CD4-positive, alpha-beta T cell (primary cell): Measurements from ENCODE around the gene HBS1L. TPM values are rescaled to one million over a fixed set of nuclear protein-coding genes. Genes with fewer than 3 reads are reported as not detected.

Experiments used
- ATAC-seq: fragments of 200-7000 bp; cut with Tn5 transposase; one replicate; pipeline ENCODE4 v1.10.0; 2022; ENCODE audit warnings: mild to moderate bottlenecking; ENCODE audit not compliant: poor library complexity
- CTCF ChIA-PET: fragments of 350-600 bp; sonication (Branson Sonifier 250); formaldehyde crosslinking; loops from one replicate; lab custom pipeline; 2021; ENCODE audit warnings: antibody characterized with exemption, inconsistent platforms; lab: Charles Lee
- POLR2A ChIA-PET: fragments of 350-600 bp; sonication (Branson Sonifier 250); formaldehyde crosslinking; loops from one replicate; lab custom pipeline; 2021; ENCODE audit warnings: antibody characterized with exemption, inconsistent platforms; lab: Charles Lee
- DNase-seq, 14 experiments: peaks; one replicate each; pipeline ENCODE4 v3.0.0-alpha.2; 2013 to 2020; ENCODE audit warnings: mixed read lengths in 2 of 14
- H3K27ac ChIP-seq, 2 donors: one replicate each; pipeline versions ENCODE4 v1.5.1 to v1.7.0; 2013; ENCODE audit warnings: low read length in 2 of 2, low read depth in 1 of 2, mild to moderate bottlenecking in 1 of 2
- H3K27me3 ChIP-seq, 2 experiments: 1 replicate in 1 of 2; 2 replicates in 1 of 2; pipeline versions ENCODE4 v1.6.1 to v1.7.0; 2013; ENCODE audit warnings: low read length in 2 of 2, control low read depth in 1 of 2, mild to moderate bottlenecking in 1 of 2, moderate library complexity in 1 of 2; ENCODE audit not compliant: insufficient read depth in 2 of 2, control insufficient read depth in 1 of 2
- H3K36me3 ChIP-seq: one replicate; pipeline ENCODE4 v1.6.1; 2013; ENCODE audit warnings: low read length, control low read depth; ENCODE audit not compliant: insufficient read depth
- H3K4me1 ChIP-seq: one replicate; pipeline ENCODE4 v1.6.1; 2013; ENCODE audit warnings: low read length, control low read depth; ENCODE audit not compliant: insufficient read depth
- H3K4me3 ChIP-seq: one replicate; pipeline ENCODE4 v1.5.1; 2013; ENCODE audit warnings: mild to moderate bottlenecking, low read length, moderate library complexity
- H3K9me3 ChIP-seq, 2 experiments: 1 replicate in 1 of 2; 2 replicates in 1 of 2; pipeline versions ENCODE4 v1.6.1 to v1.7.0; 2013; ENCODE audit warnings: low read length in 2 of 2, mild to moderate bottlenecking in 2 of 2, control low read depth in 1 of 2, moderate library complexity in 1 of 2; ENCODE audit not compliant: control insufficient read depth in 1 of 2, insufficient read depth in 1 of 2
- H3K27ac Mint-ChIP-seq: one replicate; pipeline ENCODE4 v1.8.0; 2020; ENCODE audit warnings: mixed read lengths
- H3K27me3 Mint-ChIP-seq: one replicate; pipeline ENCODE4 v1.8.0; 2021; ENCODE audit warnings: mixed read lengths
- H3K36me3 Mint-ChIP-seq: one replicate; pipeline ENCODE4 v1.8.0; 2021; ENCODE audit warnings: low read depth, mixed read lengths
- H3K4me1 Mint-ChIP-seq: one replicate; pipeline ENCODE4 v1.8.0; 2021; ENCODE audit warnings: low read depth, mixed read lengths
- H3K4me3 Mint-ChIP-seq: one replicate; pipeline ENCODE4 v1.8.0; 2020; ENCODE audit warnings: mild to moderate bottlenecking, mixed read lengths
- H3K9me3 Mint-ChIP-seq: one replicate; pipeline ENCODE4 v1.8.0; 2020; ENCODE audit warnings: mixed read lengths
- intact Hi-C, 2 experiments: fragments of 100-400 bp; cut with DNase I in 1 of 2; cut with micrococcal nuclease in 1 of 2; formaldehyde crosslinking; loops; one replicate each; pipeline versions ENCODE4 v1.15.1 to v1.9.0; 2023 to 2025; cut with DNase I, micrococcal nuclease
- microRNA-seq: library from miRNA; unstranded; fragments of <30 nt; microRNA quantifications from one replicate; pipeline ENCODE4 v1.2.0, GENCODE V29; 2021; ENCODE audit warnings: borderline microRNAs expressed, borderline replicate concordance
- total RNA-seq, 174 experiments: library from RNA in 2 of 174; stranded (reverse) in 2 of 174; gene quantifications; one replicate each; pipeline ENCODE4 v1.2.3 and lab custom pipeline; 2021 to 2026
- TF ChIP-seq, protein P1 (sequence below): fragments of 200-600 bp; IDR thresholded peaks from one replicate; pipeline ENCODE4 v1.8.0; 2022; ENCODE audit warnings: antibody characterized with exemption, mild to moderate bottlenecking

Gene HBS1L
- total RNA-seq, 2 experiments from 2014 or later, result 106 to 117 TPM

DNA sequence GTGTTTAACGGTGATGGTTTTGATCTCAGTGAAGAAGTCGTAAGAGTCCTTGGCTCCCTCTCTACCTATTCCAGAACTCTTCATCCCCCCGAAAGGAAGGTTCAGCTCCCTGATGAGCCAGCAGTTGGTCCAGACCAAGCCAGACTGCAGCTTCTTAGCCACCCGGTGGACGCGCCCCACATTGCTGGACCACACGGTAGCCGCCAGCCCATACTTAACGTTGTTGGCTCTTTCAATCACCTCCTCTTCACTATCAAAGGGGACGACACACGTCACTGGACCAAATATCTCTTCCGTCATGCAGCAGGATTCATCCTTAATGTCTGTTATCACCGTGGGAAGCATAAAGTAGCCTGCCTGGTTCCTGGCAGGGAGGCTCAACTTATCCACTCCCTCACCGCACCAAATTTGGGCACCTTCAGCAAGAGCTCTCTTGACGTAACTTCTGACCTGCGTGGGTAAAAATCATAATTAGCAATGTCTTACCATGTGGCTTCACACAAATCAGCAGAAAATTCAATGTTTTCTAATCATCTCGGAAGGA is 136.1 kb downstream of the HBS1L start:
- no peak overlapping the region for H3K4me3 ChIP-seq
- DNase-seq (no peak), ATAC-seq (no peak)
- no peaks in the 10 kb centered on the region for H3K27me3 Mint-ChIP-seq
- H3K27me3 ChIP-seq, result no peaks in the 10 kb centered on the region
- no peaks in the 10 kb centered on the region for H3K9me3 Mint-ChIP-seq
- POLR2A ChIA-PET, result no interaction called here
- no peaks in the 10 kb centered on the region for H3K36me3 ChIP-seq
- H3K36me3 Mint-ChIP-seq, result no peaks in the 10 kb centered on the region
- H3K27ac Mint-ChIP-seq, result no peak overlapping the region
- no peak overlapping the region for H3K4me3 Mint-ChIP-seq
- TF ChIP-seq, protein P1, sequence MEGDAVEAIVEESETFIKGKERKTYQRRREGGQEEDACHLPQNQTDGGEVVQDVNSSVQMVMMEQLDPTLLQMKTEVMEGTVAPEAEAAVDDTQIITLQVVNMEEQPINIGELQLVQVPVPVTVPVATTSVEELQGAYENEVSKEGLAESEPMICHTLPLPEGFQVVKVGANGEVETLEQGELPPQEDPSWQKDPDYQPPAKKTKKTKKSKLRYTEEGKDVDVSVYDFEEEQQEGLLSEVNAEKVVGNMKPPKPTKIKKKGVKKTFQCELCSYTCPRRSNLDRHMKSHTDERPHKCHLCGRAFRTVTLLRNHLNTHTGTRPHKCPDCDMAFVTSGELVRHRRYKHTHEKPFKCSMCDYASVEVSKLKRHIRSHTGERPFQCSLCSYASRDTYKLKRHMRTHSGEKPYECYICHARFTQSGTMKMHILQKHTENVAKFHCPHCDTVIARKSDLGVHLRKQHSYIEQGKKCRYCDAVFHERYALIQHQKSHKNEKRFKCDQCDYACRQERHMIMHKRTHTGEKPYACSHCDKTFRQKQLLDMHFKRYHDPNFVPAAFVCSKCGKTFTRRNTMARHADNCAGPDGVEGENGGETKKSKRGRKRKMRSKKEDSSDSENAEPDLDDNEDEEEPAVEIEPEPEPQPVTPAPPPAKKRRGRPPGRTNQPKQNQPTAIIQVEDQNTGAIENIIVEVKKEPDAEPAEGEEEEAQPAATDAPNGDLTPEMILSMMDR, result no peak
- no peaks in the 10 kb centered on the region for H3K9me3 ChIP-seq
- no peak overlapping the region for H3K27ac ChIP-seq
- CTCF ChIA-PET, result no interaction called here
- H3K4me1 ChIP-seq, result no peaks in the 10 kb centered on the region
- no peaks in the 10 kb centered on the region for H3K4me1 Mint-ChIP-seq
- intact Hi-C loops, result no loop called here

DNA sequence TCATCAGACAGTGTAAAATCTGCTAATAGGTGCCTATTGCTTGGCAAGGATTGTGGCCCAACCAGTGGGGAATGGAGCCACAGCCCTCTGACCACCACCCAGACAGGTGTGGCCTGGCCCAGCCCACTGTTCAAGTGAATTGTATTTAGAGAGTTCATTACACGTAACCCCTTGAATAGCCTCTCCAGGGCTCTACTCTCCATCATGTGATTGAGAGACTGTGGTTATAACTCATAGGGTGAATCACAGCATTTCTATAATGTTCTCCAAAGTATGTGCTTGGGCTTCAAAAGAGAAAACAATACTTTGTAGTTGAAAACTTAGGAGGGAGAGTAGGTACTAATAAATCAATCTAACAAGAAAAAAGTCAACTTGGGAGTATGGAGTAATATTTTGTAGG is 143.1 kb downstream of the HBS1L start:
- no peaks in the 10 kb centered on the region for H3K4me1 ChIP-seq
- no peak overlapping the region for H3K4me3 ChIP-seq
- Mint-ChIP-seq H3K9me3 (no peaks in the 10 kb centered on the region), H3K4me1 (no peaks in the 10 kb centered on the region), H3K4me3 (no peak overlapping the region), H3K27me3 (no peaks in the 10 kb centered on the region), H3K36me3 (no peaks in the 10 kb centered on the region), H3K27ac (no peak overlapping the region)
- no peak for DNase-seq
- ChIA-PET POLR2A (no interaction called here), CTCF (no interaction called here)
- no peaks in the 10 kb centered on the region for H3K27me3 ChIP-seq
- no peak for ATAC-seq
- intact Hi-C loops, result no loop called here
- H3K27ac ChIP-seq, result no peak overlapping the region
- TF ChIP-seq, protein P1, result no peak
- H3K36me3 ChIP-seq, result no peaks in the 10 kb centered on the region
- H3K9me3 ChIP-seq, result no peaks in the 10 kb centered on the region

DNA sequence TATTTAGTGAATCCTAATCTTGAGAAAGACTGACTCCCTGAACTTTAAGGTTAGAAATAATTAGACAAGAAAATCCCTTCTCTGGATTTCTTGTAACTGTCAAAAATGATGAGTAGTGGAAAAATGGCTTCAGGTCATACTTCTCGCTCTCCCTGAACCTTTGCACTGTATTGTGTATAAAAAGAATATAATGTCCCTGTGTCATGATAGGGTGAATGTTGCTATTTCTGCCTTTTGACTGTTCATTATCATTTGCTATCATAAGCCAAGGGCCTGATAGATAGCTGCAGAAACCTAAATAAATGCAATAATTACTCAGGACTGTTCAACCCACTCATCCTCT is 144.1 kb downstream of the HBS1L start:
- Mint-ChIP-seq H3K27ac (no peak overlapping the region), H3K9me3 (no peaks in the 10 kb centered on the region)
- no peak for DNase-seq

More for the DNA sequence above, 144.1 kb downstream of the HBS1L start:
- POLR2A ChIA-PET, result no interaction called here
- Histone ChIP-seq H3K27ac (no peak overlapping the region), H3K4me3 (no peak overlapping the region), H3K27me3 (no peaks in the 10 kb centered on the region), H3K4me1 (no peaks in the 10 kb centered on the region), H3K9me3 (no peaks in the 10 kb centered on the region), H3K36me3 (no peaks in the 10 kb centered on the region)
- no peaks in the 10 kb centered on the region for H3K27me3 Mint-ChIP-seq
- intact Hi-C loops, result no loop called here
- H3K36me3 Mint-ChIP-seq, result no peaks in the 10 kb centered on the region
- CTCF ChIA-PET, result interaction anchor here (0.5 kb wide), 1 partner anchor 726 kb away, joined by 3 read pairs; no protein-coding TSS in a partner anchor
- no peak overlapping the region for H3K4me3 Mint-ChIP-seq
- TF ChIP-seq, protein P1, result no peak
- H3K4me1 Mint-ChIP-seq, result no peaks in the 10 kb centered on the region
- no peak for ATAC-seq

Small RNA genes within 50 kb of the gene (microRNA-seq; reads per million reads assigned to microRNA genes)
- gene MIR3662, result not detected

Other genes starting within 250 kb of the HBS1L start
- 1 to 10 TPM; 1.4 to 1.6 TPM for gene ALDH8A1, start 104.7 kb downstream of the HBS1L start, total RNA-seq
- 1 to 10 TPM; 2.0 to 2.6 TPM for gene MYB, start 126.5 kb upstream of the HBS1L start, total RNA-seq